ENCODE measurements around the gene MAP3K4. TPM values are rescaled to one million over a fixed set of nuclear protein-coding genes. Genes with fewer than 3 reads are reported as not detected.

Gene MAP3K4
- total RNA-seq, 1 donor from 2014 or later: 47.2 TPM

DNA sequence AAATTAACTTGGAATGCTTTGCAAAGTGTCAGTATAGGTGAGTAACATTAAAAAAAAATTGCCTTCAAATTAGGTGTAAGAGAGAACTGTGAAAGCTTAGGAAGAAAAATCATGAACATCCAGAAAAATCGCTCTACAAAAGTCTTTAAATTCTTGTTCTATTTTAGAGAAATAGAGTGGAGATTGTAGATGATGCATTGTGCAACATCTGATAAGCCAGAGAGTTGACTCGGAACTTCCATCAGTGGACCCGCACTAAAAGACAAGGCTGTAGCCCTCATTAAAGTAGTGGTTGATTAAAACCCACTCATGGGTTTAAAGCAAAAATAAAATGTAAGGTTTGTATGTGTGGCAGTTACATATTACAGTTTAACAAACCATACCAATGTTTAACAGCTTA is 35.8 kb downstream of the MAP3K4 start:
- ATAC-seq (no peak), DNase-seq (no peak)
- intact Hi-C loops (cut with DNase I): no loop called here

DNA sequence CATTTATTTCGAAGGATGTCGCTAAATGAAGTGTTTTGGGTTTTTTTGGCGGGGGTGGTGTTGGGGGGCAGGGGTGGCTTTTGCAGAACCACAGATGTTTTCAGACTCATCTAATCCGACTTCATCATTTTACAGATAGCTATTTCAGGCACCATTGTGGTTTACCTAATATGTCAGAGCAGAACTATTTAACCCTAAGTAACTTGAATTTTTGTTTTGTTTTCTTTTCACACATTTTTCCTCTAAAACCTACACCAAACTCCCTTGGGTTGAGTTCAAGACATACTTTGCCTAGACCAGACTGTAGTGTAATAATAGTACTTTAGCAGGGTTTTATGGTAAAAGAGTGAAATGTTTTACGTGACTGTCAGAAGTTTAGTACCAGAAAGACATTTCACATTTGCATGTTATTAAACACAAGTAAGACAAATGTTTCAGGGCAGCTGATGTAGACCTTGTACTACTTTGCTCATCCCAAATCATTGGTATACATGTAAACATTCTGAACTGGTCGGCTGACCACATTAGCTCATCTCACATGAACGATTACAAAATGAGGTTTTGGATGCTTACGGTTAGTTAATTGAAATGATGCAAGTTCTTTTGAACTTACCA is 37.7 kb downstream of the MAP3K4 start:
- no peak for DNase-seq
- intact Hi-C loops (cut with DNase I): no loop called here
- H3K4me3 ChIP-seq: no peak overlapping the region
- ATAC-seq: no peak
- no peaks in the 10 kb centered on the region for H3K36me3 ChIP-seq
- TF ChIP-seq, protein P1, sequence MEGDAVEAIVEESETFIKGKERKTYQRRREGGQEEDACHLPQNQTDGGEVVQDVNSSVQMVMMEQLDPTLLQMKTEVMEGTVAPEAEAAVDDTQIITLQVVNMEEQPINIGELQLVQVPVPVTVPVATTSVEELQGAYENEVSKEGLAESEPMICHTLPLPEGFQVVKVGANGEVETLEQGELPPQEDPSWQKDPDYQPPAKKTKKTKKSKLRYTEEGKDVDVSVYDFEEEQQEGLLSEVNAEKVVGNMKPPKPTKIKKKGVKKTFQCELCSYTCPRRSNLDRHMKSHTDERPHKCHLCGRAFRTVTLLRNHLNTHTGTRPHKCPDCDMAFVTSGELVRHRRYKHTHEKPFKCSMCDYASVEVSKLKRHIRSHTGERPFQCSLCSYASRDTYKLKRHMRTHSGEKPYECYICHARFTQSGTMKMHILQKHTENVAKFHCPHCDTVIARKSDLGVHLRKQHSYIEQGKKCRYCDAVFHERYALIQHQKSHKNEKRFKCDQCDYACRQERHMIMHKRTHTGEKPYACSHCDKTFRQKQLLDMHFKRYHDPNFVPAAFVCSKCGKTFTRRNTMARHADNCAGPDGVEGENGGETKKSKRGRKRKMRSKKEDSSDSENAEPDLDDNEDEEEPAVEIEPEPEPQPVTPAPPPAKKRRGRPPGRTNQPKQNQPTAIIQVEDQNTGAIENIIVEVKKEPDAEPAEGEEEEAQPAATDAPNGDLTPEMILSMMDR (IDR thresholded peaks at IDR 0.05): no peak
- H3K27ac ChIP-seq: no peak overlapping the region
- no peaks in the 10 kb centered on the region for H3K9me3 ChIP-seq
- no peaks in the 10 kb centered on the region for H3K27me3 ChIP-seq (ENCODE audit: low read depth)
- H3K4me1 ChIP-seq: no peaks in the 10 kb centered on the region

More for the DNA sequence above, 35.8 kb downstream of the MAP3K4 start:
- Histone ChIP-seq H3K4me1 (no peaks in the 10 kb centered on the region), H3K4me3 (no peak overlapping the region), H3K36me3 (no peaks in the 10 kb centered on the region), H3K27me3 (ENCODE audit: low read depth) (no peaks in the 10 kb centered on the region), H3K9me3 (no peaks in the 10 kb centered on the region), H3K27ac (no peak overlapping the region)
- TF ChIP-seq, protein P1 (IDR thresholded peaks at IDR 0.05): no peak

DNA sequence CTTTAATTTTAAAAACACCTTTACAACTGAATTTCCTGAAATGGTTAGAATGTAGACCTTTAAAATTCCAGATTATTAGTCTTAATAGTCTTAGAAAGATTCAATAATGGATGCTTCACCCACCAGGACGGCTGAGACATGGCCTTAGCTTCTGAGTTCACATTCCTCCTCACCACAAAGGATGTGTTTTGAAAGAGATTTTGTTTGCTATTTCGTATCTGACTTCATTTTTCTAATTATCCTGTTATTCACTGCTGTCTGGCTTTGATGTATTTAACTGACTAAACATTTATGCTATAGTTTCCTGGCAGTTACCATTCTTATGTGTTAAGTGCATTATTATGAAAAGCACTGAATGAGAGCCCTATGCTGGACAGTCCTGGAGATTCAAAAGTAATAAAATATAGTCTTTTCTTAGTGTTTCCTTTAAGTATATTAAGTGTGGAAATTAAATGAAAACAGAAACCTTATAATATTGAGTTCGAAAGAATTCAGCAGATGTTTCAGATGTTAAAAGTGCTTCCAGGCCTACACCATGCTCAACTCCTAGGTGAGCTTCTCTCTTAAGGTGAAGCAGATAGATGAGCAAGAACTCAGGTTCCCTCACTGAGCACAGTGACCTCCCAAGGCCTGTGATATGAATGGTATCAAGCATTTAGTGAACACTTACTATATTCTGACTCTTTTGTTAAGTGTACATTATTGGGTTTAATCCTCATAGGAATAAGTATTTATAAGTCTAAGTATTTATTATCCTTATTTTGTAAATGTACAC is 40.3 kb downstream of the MAP3K4 start:
- Histone ChIP-seq H3K27me3 (ENCODE audit: low read depth) (no peaks in the 10 kb centered on the region), H3K27ac (no peak overlapping the region)

DNA sequence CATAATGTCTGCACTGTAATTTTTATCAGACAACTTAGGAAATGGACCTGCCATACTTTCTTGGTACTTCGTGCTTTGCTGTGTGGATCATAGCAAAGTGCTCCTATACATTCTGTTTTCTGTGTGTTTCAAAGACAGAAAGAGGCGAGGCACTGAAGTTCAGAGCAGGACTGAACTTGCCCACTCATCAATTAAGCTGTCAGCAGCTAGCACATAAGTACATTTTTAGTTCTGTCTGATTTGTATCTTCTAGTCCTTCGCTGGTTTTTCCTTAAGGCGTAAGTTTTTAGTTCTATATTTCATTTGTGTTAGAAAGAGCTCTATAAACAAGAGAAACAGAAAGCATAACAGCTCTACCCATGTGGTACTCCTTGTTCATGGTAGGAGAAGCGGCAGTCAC is 42.1 kb downstream of the MAP3K4 start:
- Histone ChIP-seq H3K27ac (no peak overlapping the region), H3K36me3 (peaks cover 34% of the 10 kb centered on the region), H3K4me3 (no peak overlapping the region), H3K4me1 (no peaks in the 10 kb centered on the region), H3K27me3 (ENCODE audit: low read depth) (no peaks in the 10 kb centered on the region), H3K9me3 (no peaks in the 10 kb centered on the region)
- TF ChIP-seq, protein P1 (IDR thresholded peaks at IDR 0.05): no peak
- no peak for ATAC-seq
- intact Hi-C loops (cut with DNase I): no loop called here
- no peak for DNase-seq

More for the DNA sequence above, 40.3 kb downstream of the MAP3K4 start:
- no peak overlapping the region for H3K4me3 ChIP-seq
- ATAC-seq (no peak), DNase-seq (no peak)
- no peaks in the 10 kb centered on the region for H3K9me3 ChIP-seq
- TF ChIP-seq, protein P1 (IDR thresholded peaks at IDR 0.05): no peak
- peaks cover 17% of the 10 kb centered on the region for H3K36me3 ChIP-seq
- intact Hi-C loops (cut with DNase I): no loop called here
- no peaks in the 10 kb centered on the region for H3K4me1 ChIP-seq

DNA sequence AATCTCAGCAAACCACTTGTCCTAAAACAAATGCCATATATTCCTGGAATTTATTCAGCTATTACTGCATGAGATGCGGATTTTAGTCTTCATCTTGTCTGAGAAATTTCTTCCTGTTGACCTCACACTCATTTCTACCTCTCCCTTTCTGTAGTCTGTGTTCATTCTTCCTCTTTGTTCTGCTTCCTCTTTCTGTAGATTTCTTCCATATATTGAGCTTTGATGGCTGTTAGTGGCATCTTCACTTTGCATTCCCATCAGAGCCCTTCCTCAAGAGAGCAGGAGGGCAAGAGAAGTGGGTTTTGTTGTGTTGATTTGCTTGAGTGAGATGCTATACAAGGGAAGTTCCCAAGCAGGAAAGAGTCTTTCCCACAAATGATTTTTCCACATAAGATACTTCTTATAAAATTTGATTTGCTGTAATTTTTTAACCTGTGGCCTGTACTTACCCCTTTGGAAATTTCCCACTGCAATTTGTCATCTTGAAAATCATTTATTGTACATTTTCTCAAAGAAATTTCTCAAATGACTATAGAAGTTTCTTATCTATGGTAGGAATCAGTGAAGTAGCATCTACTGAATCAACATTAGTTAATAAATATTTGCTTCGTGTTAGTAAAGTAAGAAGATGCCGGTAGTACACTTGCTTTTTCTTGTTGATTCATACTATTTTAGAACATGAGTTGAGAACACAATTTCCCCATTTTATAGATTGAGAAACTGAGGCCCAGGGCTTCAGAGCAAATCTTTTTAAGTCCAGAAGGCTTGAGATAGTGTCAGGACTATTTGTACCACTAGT is 43.8 kb downstream of the MAP3K4 start:
- Histone ChIP-seq H3K27me3 (ENCODE audit: low read depth) (no peaks in the 10 kb centered on the region), H3K4me1 (no peaks in the 10 kb centered on the region), H3K4me3 (no peak overlapping the region), H3K27ac (no peak overlapping the region), H3K9me3 (no peaks in the 10 kb centered on the region), H3K36me3 (peaks cover 36% of the 10 kb centered on the region)
- no peak for DNase-seq
- ATAC-seq: no peak
- TF ChIP-seq, protein P1 (IDR thresholded peaks at IDR 0.05): no peak
- intact Hi-C loops (cut with DNase I): no loop called here

Measured in lower lobe of right lung (tissue), 2 donors.